ENCODE results near the gene OR8B12. TPM values are rescaled to one million over a fixed set of nuclear protein-coding genes. Genes with fewer than 3 reads are reported as not detected.

The OR8B12 gene, protein sequence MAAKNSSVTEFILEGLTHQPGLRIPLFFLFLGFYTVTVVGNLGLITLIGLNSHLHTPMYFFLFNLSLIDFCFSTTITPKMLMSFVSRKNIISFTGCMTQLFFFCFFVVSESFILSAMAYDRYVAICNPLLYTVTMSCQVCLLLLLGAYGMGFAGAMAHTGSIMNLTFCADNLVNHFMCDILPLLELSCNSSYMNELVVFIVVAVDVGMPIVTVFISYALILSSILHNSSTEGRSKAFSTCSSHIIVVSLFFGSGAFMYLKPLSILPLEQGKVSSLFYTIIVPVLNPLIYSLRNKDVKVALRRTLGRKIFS
- polyA plus RNA-seq (not detected in 2 replicates), polyA minus RNA-seq (not detected in 2 replicates)

- TF ChIP-seq, protein P1, sequence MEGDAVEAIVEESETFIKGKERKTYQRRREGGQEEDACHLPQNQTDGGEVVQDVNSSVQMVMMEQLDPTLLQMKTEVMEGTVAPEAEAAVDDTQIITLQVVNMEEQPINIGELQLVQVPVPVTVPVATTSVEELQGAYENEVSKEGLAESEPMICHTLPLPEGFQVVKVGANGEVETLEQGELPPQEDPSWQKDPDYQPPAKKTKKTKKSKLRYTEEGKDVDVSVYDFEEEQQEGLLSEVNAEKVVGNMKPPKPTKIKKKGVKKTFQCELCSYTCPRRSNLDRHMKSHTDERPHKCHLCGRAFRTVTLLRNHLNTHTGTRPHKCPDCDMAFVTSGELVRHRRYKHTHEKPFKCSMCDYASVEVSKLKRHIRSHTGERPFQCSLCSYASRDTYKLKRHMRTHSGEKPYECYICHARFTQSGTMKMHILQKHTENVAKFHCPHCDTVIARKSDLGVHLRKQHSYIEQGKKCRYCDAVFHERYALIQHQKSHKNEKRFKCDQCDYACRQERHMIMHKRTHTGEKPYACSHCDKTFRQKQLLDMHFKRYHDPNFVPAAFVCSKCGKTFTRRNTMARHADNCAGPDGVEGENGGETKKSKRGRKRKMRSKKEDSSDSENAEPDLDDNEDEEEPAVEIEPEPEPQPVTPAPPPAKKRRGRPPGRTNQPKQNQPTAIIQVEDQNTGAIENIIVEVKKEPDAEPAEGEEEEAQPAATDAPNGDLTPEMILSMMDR (IDR thresholded peaks at IDR 0.05; ENCODE audit: poor library complexity, severe bottlenecking) = no peak
- TF ChIP-seq RAD21 (conservative IDR thresholded peaks at IDR 0.05) (no peak), EP300 (conservative IDR thresholded peaks at IDR 0.05; ENCODE audit: poor library complexity, severe bottlenecking) (no peak), TAF1 (IDR thresholded peaks at IDR 0.05; ENCODE audit: low read depth) (no peak), EZH2 (IDR thresholded peaks at IDR 0.05; ENCODE audit: borderline replicate concordance, insufficient read depth, low read length, poor library complexity, severe bottlenecking) (no peak), SMC3 (conservative IDR thresholded peaks at IDR 0.05; ENCODE audit: poor library complexity) (no peak), MXI1 (conservative IDR thresholded peaks at IDR 0.05; ENCODE audit: poor library complexity, severe bottlenecking) (no peak), POLR2AphosphoS5 (IDR thresholded peaks at IDR 0.05) (no peak)
- TF ChIP-seq, protein P2, sequence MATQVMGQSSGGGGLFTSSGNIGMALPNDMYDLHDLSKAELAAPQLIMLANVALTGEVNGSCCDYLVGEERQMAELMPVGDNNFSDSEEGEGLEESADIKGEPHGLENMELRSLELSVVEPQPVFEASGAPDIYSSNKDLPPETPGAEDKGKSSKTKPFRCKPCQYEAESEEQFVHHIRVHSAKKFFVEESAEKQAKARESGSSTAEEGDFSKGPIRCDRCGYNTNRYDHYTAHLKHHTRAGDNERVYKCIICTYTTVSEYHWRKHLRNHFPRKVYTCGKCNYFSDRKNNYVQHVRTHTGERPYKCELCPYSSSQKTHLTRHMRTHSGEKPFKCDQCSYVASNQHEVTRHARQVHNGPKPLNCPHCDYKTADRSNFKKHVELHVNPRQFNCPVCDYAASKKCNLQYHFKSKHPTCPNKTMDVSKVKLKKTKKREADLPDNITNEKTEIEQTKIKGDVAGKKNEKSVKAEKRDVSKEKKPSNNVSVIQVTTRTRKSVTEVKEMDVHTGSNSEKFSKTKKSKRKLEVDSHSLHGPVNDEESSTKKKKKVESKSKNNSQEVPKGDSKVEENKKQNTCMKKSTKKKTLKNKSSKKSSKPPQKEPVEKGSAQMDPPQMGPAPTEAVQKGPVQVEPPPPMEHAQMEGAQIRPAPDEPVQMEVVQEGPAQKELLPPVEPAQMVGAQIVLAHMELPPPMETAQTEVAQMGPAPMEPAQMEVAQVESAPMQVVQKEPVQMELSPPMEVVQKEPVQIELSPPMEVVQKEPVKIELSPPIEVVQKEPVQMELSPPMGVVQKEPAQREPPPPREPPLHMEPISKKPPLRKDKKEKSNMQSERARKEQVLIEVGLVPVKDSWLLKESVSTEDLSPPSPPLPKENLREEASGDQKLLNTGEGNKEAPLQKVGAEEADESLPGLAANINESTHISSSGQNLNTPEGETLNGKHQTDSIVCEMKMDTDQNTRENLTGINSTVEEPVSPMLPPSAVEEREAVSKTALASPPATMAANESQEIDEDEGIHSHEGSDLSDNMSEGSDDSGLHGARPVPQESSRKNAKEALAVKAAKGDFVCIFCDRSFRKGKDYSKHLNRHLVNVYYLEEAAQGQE (IDR thresholded peaks at IDR 0.05; ENCODE audit: borderline replicate concordance) = no peak
- no peak within 1 kb of the TSS for H2AFZ ChIP-seq (ENCODE audit: low read depth, low read length)
- H3K4me2 ChIP-seq (ENCODE audit: low read length) = no peak within 1 kb of the TSS
Observed at GRCh38 chr11:124543554-124543953, at the start of gene OR8B12. Gene OR8B12 (minus strand): TSS chr11:124543654. CDS start chr11:124543654, 0 bp downstream.

DNA sequence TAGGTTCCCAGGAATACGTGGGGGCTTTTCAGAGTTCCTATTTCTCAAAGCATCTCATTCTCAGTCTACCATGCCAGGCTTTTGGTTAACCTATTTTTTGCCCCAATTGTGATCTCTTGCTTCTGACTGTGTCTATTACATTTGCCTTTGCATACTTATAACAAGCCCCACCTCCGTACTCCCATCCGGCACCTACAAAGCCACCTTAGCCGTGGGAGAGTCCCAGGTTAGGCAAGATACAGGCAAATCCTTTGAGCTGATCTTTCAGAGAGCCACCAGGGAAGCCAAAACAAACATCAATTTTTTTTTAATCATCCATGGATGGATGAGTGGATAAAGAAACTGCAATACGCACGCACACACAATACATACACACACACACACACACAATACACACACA is 49.2 kb upstream of the OR8B12 start:
- Histone ChIP-seq H3K4me3 (ENCODE audit: low read length) (no peak overlapping the region), H3K27ac (ENCODE audit: low read length) (no peak overlapping the region), H3K4me2 (ENCODE audit: low read length) (no peak overlapping the region), H3K9me2 (ENCODE audit: insufficient read depth, low read length) (no peaks in the 10 kb centered on the region), H3F3A (ENCODE audit: insufficient read depth, low read length, poor library complexity, severe bottlenecking) (no peaks in the 10 kb centered on the region), H3K9me3 (ENCODE audit: low read length) (no peaks in the 10 kb centered on the region), H2AFZ (ENCODE audit: low read depth, low read length) (no peak overlapping the region), H3K36me3 (ENCODE audit: insufficient read depth, low read length) (no peaks in the 10 kb centered on the region), H3K9ac (ENCODE audit: low read length) (no peak overlapping the region), H4K20me1 (ENCODE audit: insufficient read depth) (no peaks in the 10 kb centered on the region), H3K27me3 (ENCODE audit: insufficient read depth, low read depth, low read length) (no peaks in the 10 kb centered on the region), H3K79me2 (replicated peaks; ENCODE audit: insufficient read depth, low read length) (no peaks in the 10 kb centered on the region)
- TF ChIP-seq MXI1 (conservative IDR thresholded peaks at IDR 0.05; ENCODE audit: poor library complexity, severe bottlenecking) = no peak
- TF ChIP-seq, protein P1 (IDR thresholded peaks at IDR 0.05; ENCODE audit: poor library complexity, severe bottlenecking) = no peak
- TF ChIP-seq, protein P2 (IDR thresholded peaks at IDR 0.05; ENCODE audit: borderline replicate concordance) = no peak
- TF ChIP-seq RAD21 (conservative IDR thresholded peaks at IDR 0.05) = no peak
- TF ChIP-seq EZH2 (IDR thresholded peaks at IDR 0.05; ENCODE audit: borderline replicate concordance, insufficient read depth, low read length, poor library complexity, severe bottlenecking) = no peak
- no peak for TF ChIP-seq EP300 (conservative IDR thresholded peaks at IDR 0.05; ENCODE audit: poor library complexity, severe bottlenecking)
- TF ChIP-seq SMC3 (conservative IDR thresholded peaks at IDR 0.05; ENCODE audit: poor library complexity) = no peak

More at GRCh38 chr11:124543554-124543953, at the start of gene OR8B12:
- Histone ChIP-seq H3K9me3 (ENCODE audit: low read length) (no peaks in the 10 kb centered on the region), H3K4me3 (ENCODE audit: low read length) (no peak within 1 kb of the TSS), H3K9me2 (ENCODE audit: insufficient read depth, low read length) (no peaks in the 10 kb centered on the region), H4K20me1 (ENCODE audit: insufficient read depth) (no peaks in the 10 kb centered on the region), H3F3A (ENCODE audit: insufficient read depth, low read length, poor library complexity, severe bottlenecking) (no peaks in the 10 kb centered on the region), H3K79me2 (replicated peaks; ENCODE audit: insufficient read depth, low read length) (no peaks in the 10 kb centered on the region), H3K27me3 (ENCODE audit: insufficient read depth, low read depth, low read length) (no peaks in the 10 kb centered on the region), H3K36me3 (ENCODE audit: insufficient read depth, low read length) (no peaks in the 10 kb centered on the region), H3K27ac (ENCODE audit: low read length) (no peak within 1 kb of the TSS), H3K9ac (ENCODE audit: low read length) (no peak within 1 kb of the TSS)
